ENCODE data around the gene PRDM5.
A peak's percentile ranks its signal among the peaks of the same experiment; 100 is the strongest.
"Not testable (repeated sequence)": the region's sequence is repeated elsewhere in the genome, so short reads cannot be mapped to it uniquely, and the experiment has no call there.

The PRDM5 gene

DNA sequence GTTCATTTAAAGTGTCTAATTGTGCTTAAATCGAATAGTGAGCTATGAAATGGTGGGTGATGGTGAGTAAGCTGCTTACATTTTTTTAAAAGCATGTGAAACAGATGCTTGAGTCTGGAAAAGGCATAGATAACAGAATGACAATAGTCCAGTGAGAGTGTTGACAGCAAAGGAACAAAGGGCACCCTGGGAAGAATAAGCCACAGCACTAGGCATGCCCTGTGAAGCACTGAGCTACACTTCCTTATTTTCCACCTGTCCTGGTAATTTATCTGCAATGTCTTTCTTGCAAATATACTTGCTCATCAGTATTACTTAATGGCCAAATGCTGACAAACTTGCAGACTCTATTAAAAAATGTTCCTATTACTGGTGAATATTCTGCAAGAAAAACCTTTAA is 168.7 kb downstream of the PRDM5 start:
- DNase-seq (ENCODE audit: low spot score) = no peak

GRCh38 chr4:120750152-120750525 is 172.4 kb downstream of the PRDM5 start:
- DNase-seq (ENCODE audit: low spot score) = no peak

- no peak for DNase-seq (ENCODE audit: low spot score)
These were observed 172.9 kb downstream of the PRDM5 start for GRCh38 chr4:120749445-120750151.

DNA sequence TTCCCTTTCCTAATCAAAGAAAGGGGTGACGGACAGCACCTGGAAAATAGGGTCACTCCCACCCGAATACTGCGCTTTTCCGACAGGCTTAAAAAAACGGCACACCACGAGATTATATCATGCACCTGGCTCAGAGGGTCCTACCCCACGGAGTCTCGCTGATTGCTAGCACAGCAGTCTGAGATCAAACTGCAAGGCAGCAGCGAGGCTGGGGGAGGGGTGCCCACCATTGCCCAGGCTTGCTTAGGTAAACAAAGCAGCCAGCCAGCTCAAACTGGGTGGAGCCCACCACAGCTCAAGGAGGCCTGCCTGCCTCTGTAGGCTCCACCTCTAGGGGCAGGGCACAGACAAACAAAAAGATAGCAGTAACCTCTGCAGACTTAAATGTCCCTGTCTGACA is 180.9 kb downstream of the PRDM5 start:
- not testable (repeated sequence) for DNase-seq (ENCODE audit: low spot score)

GRCh38 chr4:120736312-120736711 is 186.2 kb downstream of the PRDM5 start:
- no peak for DNase-seq (ENCODE audit: low spot score)

DNA sequence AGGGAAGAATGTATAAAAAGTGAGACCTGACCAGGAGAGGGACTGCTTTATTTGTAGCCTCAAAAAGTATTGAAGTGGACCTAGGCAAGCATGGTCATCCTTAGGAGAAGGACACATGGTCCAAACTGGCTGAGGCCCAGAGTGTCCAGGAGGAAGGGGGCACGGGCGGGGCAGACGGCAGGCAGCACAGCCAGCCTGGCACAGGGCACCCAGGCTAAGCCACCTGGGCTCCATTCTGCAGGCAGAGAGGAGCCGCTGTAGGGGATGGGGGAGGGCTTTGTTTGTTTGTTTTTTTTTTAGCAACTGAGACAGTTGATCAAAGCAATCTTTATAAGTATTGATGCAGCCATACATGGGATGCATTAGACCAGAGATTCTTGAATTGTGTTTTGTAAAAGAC is 188.6 kb downstream of the PRDM5 start:
- DNase-seq (ENCODE audit: low spot score) = no peak

DNA sequence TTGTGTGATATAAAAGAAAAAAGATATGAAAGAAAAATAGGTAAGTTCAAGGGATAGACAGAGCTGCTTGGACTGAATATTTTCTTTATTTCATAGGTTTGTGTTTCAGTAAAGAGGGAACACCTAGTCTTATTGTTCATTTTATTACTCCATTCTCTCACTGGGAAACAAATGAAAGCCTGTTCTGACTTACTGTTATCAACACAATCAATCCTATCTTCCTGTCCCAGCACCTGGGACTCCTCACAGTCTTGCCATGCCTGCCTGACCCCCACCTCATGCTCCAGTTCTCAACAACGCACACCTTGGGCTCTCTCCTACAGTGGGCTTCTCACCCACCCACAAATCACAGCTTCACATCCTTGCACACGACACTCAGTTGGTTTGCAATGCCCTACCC is 189.5 kb downstream of the PRDM5 start:
- DNase-seq (ENCODE audit: low spot score) = no peak

GRCh38 chr4:120731561-120731960 is 191.0 kb downstream of the PRDM5 start:
- DNase-seq (ENCODE audit: low spot score) = peak; percentile 63

DNA sequence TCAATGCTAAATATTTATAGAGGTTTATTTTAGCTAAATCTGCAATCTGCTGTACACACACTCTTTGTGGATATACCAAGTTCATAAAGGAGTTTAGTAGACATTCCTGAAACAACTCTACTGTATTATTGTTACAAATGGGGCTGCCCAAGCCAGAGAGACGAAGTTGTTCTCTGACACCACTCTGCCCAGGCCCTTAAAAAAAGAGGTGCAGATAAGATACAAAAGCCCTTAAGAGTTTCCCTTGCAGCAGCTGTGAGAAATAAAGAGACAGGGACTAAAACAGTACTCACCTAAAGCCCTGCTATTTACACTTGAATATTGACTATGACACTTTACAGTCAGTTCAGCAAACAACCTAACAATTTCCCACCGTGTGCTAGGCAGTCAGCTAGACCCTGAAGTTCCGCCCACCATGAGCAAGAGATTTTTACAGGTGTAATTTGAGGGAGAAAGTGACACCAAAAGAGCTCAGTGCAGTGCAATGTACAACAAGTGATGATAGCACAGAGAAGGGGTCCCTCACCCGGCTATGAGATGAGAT is 191.7 kb downstream of the PRDM5 start:
- no peak for DNase-seq (ENCODE audit: low spot score)

GRCh38 chr4:120728892-120729675 is 193.4 kb downstream of the PRDM5 start:
- no peak for DNase-seq (ENCODE audit: low spot score)

DNA sequence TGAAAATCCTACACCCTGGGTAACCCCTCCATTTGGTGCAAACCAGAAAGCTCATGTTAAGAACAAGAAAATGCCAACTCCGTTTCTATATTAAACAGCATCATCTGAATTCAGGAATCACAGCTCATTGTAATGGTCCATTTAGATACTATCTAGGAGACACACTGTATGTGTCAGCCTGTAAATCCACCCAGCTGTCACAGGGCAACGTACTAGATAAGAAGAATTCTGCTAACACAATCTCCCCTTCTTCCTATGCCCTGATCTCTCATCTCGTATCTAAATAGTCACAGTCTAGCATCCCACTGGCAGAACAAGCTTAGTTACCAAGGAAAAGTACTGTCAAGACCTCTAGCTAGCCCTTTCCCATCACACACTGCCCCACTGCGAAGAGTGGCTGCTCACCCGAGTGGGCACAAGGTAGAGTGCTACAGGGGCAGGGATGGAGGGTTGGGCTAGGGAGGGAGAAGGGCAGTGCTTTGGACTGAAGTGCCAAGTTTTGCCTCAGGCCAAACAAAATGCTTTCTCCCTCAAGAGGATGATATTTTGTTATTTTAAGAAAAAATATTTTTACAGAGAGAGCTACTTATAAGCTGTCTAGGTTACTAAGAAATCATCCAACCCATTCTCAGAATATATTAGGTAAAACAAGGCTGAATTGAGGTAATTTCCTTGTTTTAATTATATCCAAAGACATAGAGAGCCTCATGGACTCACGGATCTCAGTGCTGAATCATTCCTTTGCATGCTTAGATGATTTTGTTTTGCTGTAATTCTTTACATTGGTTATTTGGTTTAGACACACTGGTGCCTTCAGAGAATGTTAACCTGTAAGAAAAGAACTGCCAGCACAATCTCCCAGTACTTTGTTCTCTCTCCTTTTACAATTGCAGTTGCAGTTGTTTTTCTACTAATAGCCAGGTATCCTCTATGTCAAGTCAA is 196.6 kb downstream of the PRDM5 start:
- DNase-seq (ENCODE audit: low spot score) = no peak

- no peak for DNase-seq (ENCODE audit: low spot score)
These were observed 197.9 kb downstream of the PRDM5 start for GRCh38 chr4:120724656-120725055.

DNA sequence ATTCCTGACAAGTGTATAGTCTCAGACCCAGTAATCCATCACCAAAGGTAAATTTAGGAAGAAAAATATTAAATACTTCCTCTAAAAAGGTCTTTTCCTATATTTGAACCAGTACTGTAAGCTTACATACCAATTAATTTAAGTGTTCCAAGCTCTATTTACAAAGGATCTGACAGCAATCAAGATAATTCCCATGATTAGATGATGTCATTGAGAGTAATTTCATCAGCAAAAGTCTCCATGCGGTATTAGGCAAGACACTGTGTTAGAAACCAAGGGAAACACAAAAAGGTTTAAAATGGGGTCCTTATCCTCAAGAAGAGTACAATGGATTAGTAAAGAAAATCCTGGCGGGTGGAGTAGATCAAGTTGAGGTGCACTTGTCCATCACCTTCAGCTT is 198.5 kb downstream of the PRDM5 start:
- no peak for DNase-seq (ENCODE audit: low spot score)

DNA sequence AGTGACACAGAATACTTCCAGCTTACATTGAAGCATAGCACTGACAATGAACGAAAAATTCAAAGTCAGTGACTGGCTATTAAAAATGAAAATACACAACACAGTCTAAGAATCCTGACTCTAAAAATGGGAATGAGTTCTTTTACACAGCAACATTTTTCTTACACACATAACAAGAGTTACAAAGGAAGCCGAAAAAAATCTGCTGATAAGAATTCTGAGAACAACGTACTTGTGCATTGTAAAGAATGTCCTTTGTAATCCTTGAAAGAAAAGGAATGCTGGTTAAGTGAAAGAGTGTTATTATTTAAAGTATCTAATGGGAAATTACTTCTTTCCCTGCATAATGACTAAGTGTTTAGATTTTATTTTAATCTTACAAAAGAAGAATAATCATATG is 199.4 kb downstream of the PRDM5 start:
- no peak for DNase-seq (ENCODE audit: low spot score)

DNA sequence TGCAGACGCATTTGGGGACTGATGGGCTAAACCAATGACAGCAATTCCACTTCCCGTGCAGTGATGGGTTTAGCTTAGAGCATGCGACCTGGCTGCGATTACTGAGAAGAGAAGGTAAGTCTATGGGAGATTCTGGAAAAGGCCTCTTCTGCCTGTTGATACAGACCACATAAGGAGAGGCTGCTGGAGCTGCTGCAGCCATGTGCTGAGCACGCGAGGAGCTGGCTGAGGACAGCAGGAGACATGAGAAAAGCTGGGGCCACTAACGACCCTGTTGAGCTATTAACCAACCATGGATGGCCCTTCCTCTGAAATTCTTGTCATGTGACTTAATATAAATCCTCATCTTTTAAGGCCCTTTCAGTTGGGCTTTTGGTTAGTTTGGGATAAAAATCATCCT is 199.9 kb downstream of the PRDM5 start:
- no peak for DNase-seq (ENCODE audit: low spot score)

DNA sequence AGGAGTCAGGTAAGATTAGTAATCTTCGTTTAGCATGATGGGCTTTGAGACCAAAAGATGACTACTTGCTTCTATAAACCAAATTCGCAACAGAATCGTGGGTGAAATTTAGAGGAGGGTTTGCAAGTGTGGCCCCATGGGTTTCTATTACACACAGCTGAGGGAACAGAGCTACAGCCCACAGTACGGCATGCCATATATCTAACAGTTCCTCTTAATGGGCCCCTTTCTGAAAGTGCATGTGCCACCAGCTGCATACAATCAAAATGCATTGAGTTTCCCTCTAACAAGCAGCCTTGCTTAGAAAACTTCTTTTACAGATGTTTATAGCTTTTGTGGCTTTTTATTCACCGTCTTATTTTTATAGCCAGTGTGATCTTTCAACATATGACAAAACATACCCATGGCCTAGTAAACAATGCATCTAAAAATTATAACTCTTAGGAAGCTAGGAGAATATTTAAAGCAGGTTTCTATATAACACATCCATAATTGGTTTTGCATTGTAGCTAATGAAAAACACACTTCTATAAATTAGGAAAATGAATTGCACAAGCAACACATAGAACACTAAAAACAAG is 202.1 kb downstream of the PRDM5 start:
- DNase-seq (ENCODE audit: low spot score) = no peak

GRCh38 chr4:120718979-120719566 is 203.5 kb downstream of the PRDM5 start:
- peak; percentile 57 for DNase-seq (ENCODE audit: low spot score)

DNA sequence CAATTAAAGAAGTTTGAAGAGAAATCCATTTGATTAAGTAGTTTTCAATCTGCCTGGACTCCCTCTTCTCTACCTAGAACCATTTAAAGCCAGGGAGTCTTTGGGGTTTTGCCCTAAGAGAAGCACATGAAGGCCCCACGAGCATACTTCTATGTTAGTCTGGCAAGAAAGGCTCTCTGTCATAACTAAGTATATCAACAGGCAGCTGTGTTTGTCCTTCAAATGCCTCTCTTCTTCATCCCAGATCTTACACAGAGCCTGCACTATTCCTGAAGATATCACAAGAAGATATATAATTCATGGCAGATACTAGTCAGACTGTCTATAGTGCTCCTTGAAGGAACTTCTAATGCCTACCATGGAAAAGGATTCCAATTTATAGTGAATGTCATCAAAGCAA is 206.2 kb downstream of the PRDM5 start:
- DNase-seq (ENCODE audit: low spot score) = no peak

GRCh38 chr4:120714417-120715010 is 208.0 kb downstream of the PRDM5 start:
- no peak for DNase-seq (ENCODE audit: low spot score)

DNA sequence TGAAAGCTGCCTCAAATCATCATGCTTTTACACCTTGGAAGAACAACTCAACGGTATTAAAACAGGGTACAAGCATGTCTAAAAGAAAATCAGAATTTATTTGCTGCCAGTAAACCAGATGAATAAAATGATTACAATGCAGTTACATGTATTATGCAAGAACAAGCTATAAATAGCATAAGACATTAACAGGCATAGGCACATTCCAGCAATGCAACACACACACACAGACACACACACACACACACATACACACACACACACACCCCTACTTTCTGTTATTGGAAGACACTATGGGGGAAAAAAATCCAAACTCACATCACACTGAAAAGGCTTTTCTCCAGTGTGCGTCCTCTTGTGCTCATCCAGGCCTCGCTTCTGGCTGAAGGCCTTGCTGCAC is 212.5 kb downstream of the PRDM5 start:
- peak; percentile 44 for DNase-seq (ENCODE audit: low spot score)

- DNase-seq (ENCODE audit: low spot score) = no peak
These were observed 218.0 kb downstream of the PRDM5 start for GRCh38 chr4:120704538-120704937.

Data from AG08395 (cell line).